ENCODE measurements around the gene PCCA. TPM values are rescaled to one million over a fixed set of nuclear protein-coding genes. Genes with fewer than 3 reads are reported as not detected.

The PCCA gene
- total and polyA plus RNA-seq, 9 donors: 23.5 to 62.4 (median 45.8) TPM

DNA sequence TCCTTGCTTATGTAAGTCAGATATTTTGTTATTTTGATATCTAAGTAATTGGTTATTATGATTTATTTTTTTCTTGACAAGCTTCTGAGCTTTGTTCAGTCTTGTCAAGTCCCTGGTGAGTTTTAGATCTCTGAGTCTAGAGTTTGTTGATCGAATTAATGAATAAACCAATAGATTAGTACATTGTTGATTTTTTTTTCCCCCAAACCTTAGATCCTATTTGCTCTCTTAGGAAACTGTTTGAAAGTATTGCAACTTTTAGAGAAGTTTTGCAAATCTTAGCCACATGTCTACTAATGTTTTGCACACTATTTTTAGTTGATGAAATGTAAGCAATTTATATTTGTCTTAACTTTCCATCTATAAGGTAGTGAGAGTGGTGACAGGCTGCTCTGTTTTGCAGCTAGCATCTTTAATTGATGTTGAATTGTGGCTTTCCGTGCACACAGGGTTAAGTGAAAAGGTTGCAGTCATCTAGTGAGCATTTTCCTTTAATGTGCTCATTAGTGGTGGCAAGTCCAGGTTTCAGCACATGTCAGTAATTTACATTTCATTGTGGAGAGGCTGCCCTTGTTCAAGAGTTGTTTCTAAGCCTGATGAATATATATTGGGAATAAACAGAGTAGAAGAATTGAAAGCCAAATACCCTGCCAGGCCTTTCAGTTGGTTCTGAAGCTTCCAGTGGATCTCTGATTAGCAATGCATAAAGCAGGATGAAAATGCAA, 86.3 kb downstream of the PCCA start:
- Histone ChIP-seq H3K27me3 (no peaks in the 10 kb centered on the region), H3K36me3 (no peaks in the 10 kb centered on the region), H3K27ac (no peak overlapping the region), H3K9me3 (no peaks in the 10 kb centered on the region), H3K4me1 (ENCODE audit: insufficient read depth) (peaks cover 4% of the 10 kb centered on the region), H3K4me3 (no peak overlapping the region)
- 91 to 97% (median 96%) methylated on average over 2 of the region's 2 CpGs for WGBS, 3 donors
- DNase-seq: no peak
- intact Hi-C loops (cut with DNase I): no loop called here
- TF ChIP-seq EP300 (IDR thresholded peaks at IDR 0.05) (no peak), CTCF (IDR thresholded peaks at IDR 0.05) (no peak), POLR2A (IDR thresholded peaks at IDR 0.05) (no peak)

GRCh38 chr13:100175803-100176182, 86.9 kb downstream of the PCCA start:
- Histone ChIP-seq H3K27me3 (no peaks in the 10 kb centered on the region), H3K27ac (no peak overlapping the region), H3K4me1 (ENCODE audit: insufficient read depth) (peaks cover 4% of the 10 kb centered on the region), H3K4me3 (no peak overlapping the region), H3K9me3 (no peaks in the 10 kb centered on the region), H3K36me3 (no peaks in the 10 kb centered on the region)
- TF ChIP-seq CTCF (IDR thresholded peaks at IDR 0.05): no peak
- no peak for TF ChIP-seq EP300 (IDR thresholded peaks at IDR 0.05)
- TF ChIP-seq POLR2A (IDR thresholded peaks at IDR 0.05): no peak
- DNase-seq: no peak
- intact Hi-C loops (cut with DNase I): no loop called here
- WGBS, 3 donors: 88 to 94% (median 94%) methylated on average over 5 of the region's 5 CpGs

DNA sequence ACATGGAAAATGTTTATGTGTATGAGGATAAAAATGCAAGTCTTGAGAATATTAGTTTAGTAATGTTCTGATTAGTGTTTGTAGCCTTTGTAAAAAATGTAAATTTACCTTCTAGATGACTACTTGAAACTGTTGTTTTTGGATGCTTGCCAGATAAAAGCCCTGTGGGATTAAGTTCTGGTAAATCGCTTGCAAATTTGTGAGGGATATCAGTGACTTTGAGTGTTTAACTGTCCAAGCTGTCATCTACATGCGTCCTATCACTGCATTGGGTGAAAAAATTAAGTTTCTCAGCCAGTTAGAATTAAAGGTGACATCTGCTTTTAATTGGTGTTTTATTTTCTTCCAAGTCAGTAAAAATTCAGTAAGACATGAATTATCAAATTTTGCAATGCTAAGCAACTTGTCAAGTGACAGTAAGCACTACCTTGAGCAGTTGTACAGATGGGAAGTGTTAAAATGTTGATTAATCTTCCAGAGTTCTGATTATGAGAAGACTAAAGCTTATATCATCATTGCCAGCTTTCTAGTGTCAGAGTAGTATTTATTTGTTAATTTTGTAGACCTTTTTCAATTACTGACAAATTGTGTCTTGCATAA, 88.0 kb downstream of the PCCA start:
- no peaks in the 10 kb centered on the region for H3K9me3 ChIP-seq
- intact Hi-C loops (cut with DNase I): no loop called here
- H3K36me3 ChIP-seq: no peaks in the 10 kb centered on the region
- TF ChIP-seq POLR2A (IDR thresholded peaks at IDR 0.05) (no peak), CTCF (IDR thresholded peaks at IDR 0.05) (no peak), EP300 (IDR thresholded peaks at IDR 0.05) (no peak)
- DNase-seq: no peak
- no peak overlapping the region for H3K27ac ChIP-seq
- WGBS, 3 donors: 25 to 49% (median 34%) methylated on average over 2 of the region's 2 CpGs
- peaks cover 4% of the 10 kb centered on the region for H3K4me1 ChIP-seq (ENCODE audit: insufficient read depth)
- no peaks in the 10 kb centered on the region for H3K27me3 ChIP-seq
- H3K4me3 ChIP-seq: no peak overlapping the region

- H3K9me3 ChIP-seq: no peaks in the 10 kb centered on the region
- no peak overlapping the region for H3K4me3 ChIP-seq
- H3K4me1 ChIP-seq (ENCODE audit: insufficient read depth): peaks cover 4% of the 10 kb centered on the region
- no peak overlapping the region for H3K27ac ChIP-seq
- TF ChIP-seq EP300 (IDR thresholded peaks at IDR 0.05): no peak
- no peak for TF ChIP-seq POLR2A (IDR thresholded peaks at IDR 0.05)
- no peaks in the 10 kb centered on the region for H3K27me3 ChIP-seq
- WGBS, 3 donors: 92 to 98% (median 98%) methylated on average over 2 of the region's 2 CpGs
- H3K36me3 ChIP-seq: no peaks in the 10 kb centered on the region
- intact Hi-C loops (cut with DNase I): no loop called here
- no peak for DNase-seq
These were observed 89.4 kb downstream of the PCCA start for GRCh38 chr13:100178309-100178708.

DNA sequence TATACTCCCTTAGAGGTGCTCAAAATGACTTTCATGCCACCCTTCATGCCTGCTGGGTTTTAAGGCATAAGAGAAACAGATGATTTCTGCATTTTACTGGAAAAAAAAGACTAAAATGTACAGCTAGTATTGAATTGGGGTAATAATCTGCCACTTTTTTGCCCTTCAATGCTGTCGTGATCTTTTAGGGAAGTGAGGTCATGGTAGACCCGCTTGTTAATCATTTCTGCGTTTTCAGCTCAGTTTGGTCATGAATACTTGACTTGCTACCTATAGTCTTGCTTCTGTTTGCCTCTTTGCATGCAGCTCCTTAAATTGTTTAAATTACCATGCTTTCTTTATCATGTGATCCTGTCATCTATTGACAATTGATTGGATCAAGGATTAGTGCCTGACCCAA, 90.4 kb downstream of the PCCA start:
- no peaks in the 10 kb centered on the region for H3K36me3 ChIP-seq
- intact Hi-C loops (cut with DNase I): no loop called here
- TF ChIP-seq POLR2A (IDR thresholded peaks at IDR 0.05): no peak
- no peak for TF ChIP-seq CTCF (IDR thresholded peaks at IDR 0.05)
- TF ChIP-seq EP300 (IDR thresholded peaks at IDR 0.05): no peak
- peaks cover 4% of the 10 kb centered on the region for H3K4me1 ChIP-seq (ENCODE audit: insufficient read depth)
- H3K27ac ChIP-seq: no peak overlapping the region
- no peaks in the 10 kb centered on the region for H3K9me3 ChIP-seq
- H3K27me3 ChIP-seq: no peaks in the 10 kb centered on the region
- 92 to 96% (median 92%) methylated on average over 3 of the region's 3 CpGs for WGBS, 3 donors
- no peak overlapping the region for H3K4me3 ChIP-seq
- DNase-seq: no peak
